Glutamatergic neuron (in vitro differentiated cells): ENCODE measurements around the gene CDK14. TPM values are rescaled to one million over a fixed set of nuclear protein-coding genes. Genes with fewer than 3 reads are reported as not detected.

Experiments
- DNase-seq: peaks from one replicate; pipeline ENCODE4 v3.0.0; 2022
- H3K27ac Mint-ChIP-seq: one replicate; pipeline ENCODE4 v1.8.0; 2020; ENCODE audit warnings: mild to moderate bottlenecking, mixed read lengths, inconsistent platforms; ENCODE audit not compliant: unreplicated experiment
- H3K27me3 Mint-ChIP-seq: one replicate; pipeline ENCODE4 v1.8.0; 2020; ENCODE audit warnings: mild to moderate bottlenecking, moderate library complexity, mixed read lengths, inconsistent platforms; ENCODE audit not compliant: unreplicated experiment
- H3K36me3 Mint-ChIP-seq: one replicate; pipeline ENCODE4 v1.8.0; 2020; ENCODE audit warnings: mild to moderate bottlenecking, mixed read lengths, inconsistent platforms; ENCODE audit not compliant: unreplicated experiment
- H3K4me1 Mint-ChIP-seq: one replicate; pipeline ENCODE4 v1.8.0; 2020; ENCODE audit warnings: mild to moderate bottlenecking, low read depth, mixed read lengths, inconsistent platforms; ENCODE audit not compliant: unreplicated experiment
- H3K4me3 Mint-ChIP-seq: one replicate; pipeline ENCODE4 v1.8.0; 2020; ENCODE audit warnings: mild to moderate bottlenecking, mixed read lengths, inconsistent platforms; ENCODE audit not compliant: unreplicated experiment
- H3K9me3 Mint-ChIP-seq: one replicate; pipeline ENCODE4 v1.8.0; 2020; ENCODE audit warnings: mild to moderate bottlenecking, moderate library complexity, mixed read lengths, inconsistent platforms; ENCODE audit not compliant: unreplicated experiment
- total RNA-seq: library from RNA; stranded (reverse); fragmentation: NEBNext Ultra II Directional; extraction: Animal tissue kit (Norgen Biotek cat#: 25700); gene quantifications from one replicate; pipeline ENCODE4 v1.2.1, GENCODE V29; 2021; ENCODE audit not compliant: unreplicated experiment
- TF ChIP-seq, protein P1 (sequence below): fragments of 200-600 bp; sonication (generic); IDR thresholded peaks from one replicate; pipeline ENCODE4 v1.5.0; 2021; ENCODE audit not compliant: partially characterized antibody, unreplicated experiment

CDK14 gene
- total RNA-seq, 1 donor from 2014 or later = 96.5 TPM

DNA sequence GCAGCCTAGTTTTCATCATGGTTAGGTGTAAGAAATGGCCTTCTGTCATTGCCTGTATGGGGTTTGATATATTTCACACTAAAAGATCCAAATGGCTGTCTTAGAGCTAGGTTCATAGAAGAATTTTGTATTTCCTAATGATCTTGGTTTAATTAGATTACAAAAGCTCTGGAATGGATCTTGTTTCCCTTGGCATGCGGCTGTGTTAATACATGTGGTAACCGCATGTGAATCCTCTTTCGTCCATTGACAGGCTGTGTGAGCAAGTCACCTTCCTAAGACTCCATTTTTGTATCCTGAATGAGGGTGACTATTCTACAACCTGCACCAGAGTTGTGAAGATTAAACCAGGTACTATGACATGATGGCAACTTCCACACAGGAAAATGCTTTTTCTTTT is 655.8 kb downstream of the CDK14 start:
- no peak overlapping the region for H3K27ac Mint-ChIP-seq
- no peak overlapping the region for H3K4me3 Mint-ChIP-seq
- H3K4me1 Mint-ChIP-seq = no peaks in the 10 kb centered on the region
- H3K9me3 Mint-ChIP-seq = peaks cover 3% of the 10 kb centered on the region
- H3K36me3 Mint-ChIP-seq = peaks cover 12% of the 10 kb centered on the region
- H3K27me3 Mint-ChIP-seq = no peaks in the 10 kb centered on the region
- TF ChIP-seq, protein P1, sequence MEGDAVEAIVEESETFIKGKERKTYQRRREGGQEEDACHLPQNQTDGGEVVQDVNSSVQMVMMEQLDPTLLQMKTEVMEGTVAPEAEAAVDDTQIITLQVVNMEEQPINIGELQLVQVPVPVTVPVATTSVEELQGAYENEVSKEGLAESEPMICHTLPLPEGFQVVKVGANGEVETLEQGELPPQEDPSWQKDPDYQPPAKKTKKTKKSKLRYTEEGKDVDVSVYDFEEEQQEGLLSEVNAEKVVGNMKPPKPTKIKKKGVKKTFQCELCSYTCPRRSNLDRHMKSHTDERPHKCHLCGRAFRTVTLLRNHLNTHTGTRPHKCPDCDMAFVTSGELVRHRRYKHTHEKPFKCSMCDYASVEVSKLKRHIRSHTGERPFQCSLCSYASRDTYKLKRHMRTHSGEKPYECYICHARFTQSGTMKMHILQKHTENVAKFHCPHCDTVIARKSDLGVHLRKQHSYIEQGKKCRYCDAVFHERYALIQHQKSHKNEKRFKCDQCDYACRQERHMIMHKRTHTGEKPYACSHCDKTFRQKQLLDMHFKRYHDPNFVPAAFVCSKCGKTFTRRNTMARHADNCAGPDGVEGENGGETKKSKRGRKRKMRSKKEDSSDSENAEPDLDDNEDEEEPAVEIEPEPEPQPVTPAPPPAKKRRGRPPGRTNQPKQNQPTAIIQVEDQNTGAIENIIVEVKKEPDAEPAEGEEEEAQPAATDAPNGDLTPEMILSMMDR = no peak
- DNase-seq = no peak

Other genes with a start within 250 kb of the CDK14 start
- gene GTPBP10, start 249.6 kb upstream of the CDK14 start, total RNA-seq = 18.7 TPM
- gene CLDN12, start 192.9 kb upstream of the CDK14 start, total RNA-seq = 53.9 TPM
- not detected for gene PTTG1IP2, start 126.7 kb upstream of the CDK14 start, total RNA-seq